K562 (cell line): ENCODE measurements around the gene USP37. TPM values are rescaled to one million over a fixed set of nuclear protein-coding genes. Genes with fewer than 3 reads are reported as not detected.

Experiments used
- BHLHE40 ChIP-seq: IDR thresholded peaks from 2 replicates; pipeline ENCODE4 v1.6.1; 2011; ENCODE audit warnings: low read length, improper control_type of control experiment
- BRD4 ChIP-seq: fragments of 200-600 bp; sonication (generic); IDR thresholded peaks from 2 replicates; pipeline ENCODE4 v1.6.1; 2017; ENCODE audit warnings: inconsistent platforms
- BRD9 ChIP-seq: fragments of 450-650 bp; IDR thresholded peaks from 2 replicates; pipeline ENCODE4 v1.6.1; 2018; ENCODE audit warnings: low read depth; ENCODE audit not compliant: partially characterized antibody
- CHCHD3 ChIP-seq: fragments of 250-450 bp; sonication (Bioruptor Pico); IDR thresholded peaks from 2 replicates; pipeline ENCODE4 v2.1.2; 2022; ENCODE audit warnings: mild to moderate bottlenecking
- FIP1L1 ChIP-seq: fragments of 200-400 bp; formaldehyde crosslinking; IDR thresholded peaks from 2 replicates; pipeline ENCODE4 v1.6.1; 2018; ENCODE audit warnings: mild to moderate bottlenecking, low read depth, low read length; ENCODE audit not compliant: poor library complexity, severe bottlenecking
- FOSL1 ChIP-seq: fragments of 200-800 bp; sonication (Bioruptor generic); conservative IDR thresholded peaks from 2 replicates; pipeline ENCODE4 v1.6.1; 2016; ENCODE audit warnings: missing genetic modification characterization, missing compliant biosample characterization
- HMBOX1 ChIP-seq: sonication (generic); IDR thresholded peaks from 2 replicates; pipeline ENCODE4 v1.6.1; 2016
- ID3 ChIP-seq, 2 experiments: fragments of 250-450 bp in 1 of 2; fragments of 450-650 bp in 1 of 2; sonication (Bioruptor Pico) in 1 of 2; IDR thresholded peaks; 2 replicates each; pipeline versions ENCODE4 v1.6.1 to v1.8.0; 2016 to 2021; ENCODE audit warnings: mild to moderate bottlenecking in 2 of 2, moderate library complexity in 2 of 2, missing compliant biosample characterization in 1 of 2, missing genetic modification characterization in 1 of 2
- MLX ChIP-seq, 2 experiments: fragments of 450-650 bp in 1 of 2; sonication (generic) in 1 of 2; formaldehyde crosslinking; conservative IDR thresholded peaks; 2 replicates each; pipeline versions ENCODE4 v1.4.0 to v1.8.1; 2020 to 2022; ENCODE audit warnings: mild to moderate bottlenecking in 1 of 2, missing genetic modification reagents in 1 of 2
- MYNN ChIP-seq, 2 experiments: sonication (generic); formaldehyde crosslinking in 1 of 2; IDR thresholded peaks; 2 replicates each; pipeline versions ENCODE4 v1.5.0 to v1.6.1; 2016 to 2020; ENCODE audit warnings: antibody characterized with exemption in 1 of 2, missing genetic modification reagents in 1 of 2
- OTX1 ChIP-seq: fragments of 450-650 bp; formaldehyde crosslinking; IDR thresholded peaks from 2 replicates; pipeline ENCODE4 v1.4.0; 2022; ENCODE audit warnings: mild to moderate bottlenecking
- RHOXF2B ChIP-seq: fragments of 250-450 bp; sonication (Bioruptor Pico); conservative IDR thresholded peaks from 2 replicates; pipeline ENCODE4 v1.5.1; 2021
- TEAD1 ChIP-seq, 2 experiments: fragments of 450-650 bp in 1 of 2; sonication (generic) in 1 of 2; formaldehyde crosslinking; IDR thresholded peaks; 2 replicates each; pipeline versions ENCODE4 v1.4.0 to v1.8.0; 2020 to 2022; ENCODE audit warnings: mild to moderate bottlenecking in 2 of 2, missing genetic modification reagents in 1 of 2
- XRCC5 ChIP-seq: fragments of 200-400 bp; formaldehyde crosslinking; IDR thresholded peaks from 2 replicates; pipeline ENCODE4 v1.6.1; 2017; ENCODE audit warnings: low read depth, mild to moderate bottlenecking, low read length
- ZNF212 ChIP-seq: fragments of 450-650 bp; formaldehyde crosslinking; IDR thresholded peaks from 2 replicates; pipeline ENCODE4 v1.4.0; 2020; ENCODE audit warnings: mild to moderate bottlenecking
- ZNF407 ChIP-seq: fragments of 450-650 bp; IDR thresholded peaks from 2 replicates; pipeline ENCODE4 v1.6.1; 2016; ENCODE audit warnings: low read depth
- polyA plus RNA-seq, 8 experiments: library from polyadenylated mRNA; depleted of rRNA in 4 of 8; stranded (reverse) in 5 of 8; unstranded in 3 of 8; fragments of >200 nt; fragmentation: Nextera tagmentation in 2 of 8; fragmentation: Illumina TruSeq in 1 of 8; extraction: Ambion mirVana in 2 of 8; extraction: Trizol in 1 of 8; gene quantifications; 2 replicates each; pipeline versions ENCODE4 v1.2.1 to v1.2.3, GENCODE V29; 2011 to 2014; ENCODE audit warnings: inconsistent platforms in 1 of 8, missing spikeins in 1 of 8
- total RNA-seq, 7 experiments: library from RNA; depleted of rRNA in 6 of 7; stranded (reverse); fragments of >200 nt in 6 of 7; fragmentation: Illumina TruSeq in 2 of 7; extraction: Trizol in 2 of 7; gene quantifications; 2 replicates each; pipeline versions ENCODE4 v1.2.1 to v1.2.3, GENCODE V29; 2011 to 2021; ENCODE audit warnings: low replicate concordance in 1 of 7

USP37 gene
- total and polyA plus RNA-seq, 9 of the 15 experiments (the other 6 are each of a cell fraction or from before 2014, with no cell fraction given) = 2.0 to 14.2 (median 8.5) TPM

GRCh38 chr2:218406209-218406948 is 161.8 kb downstream of the USP37 start (continued):
- TF ChIP-seq ZNF407 (no peak), RHOXF2B (0 out of 2 replicates have a peak, but pooled peaks have one; percentile 56), BHLHE40 (peak; percentile 37; the same call in 1 of the 2 replicates), ID3 (CRISPR knock-in tag; IDR thresholded peaks at IDR 0.05) (no peak), ID3 (tag; IDR thresholded peaks at IDR 0.05) (no peak), MLX (CRISPR knock-in tag; conservative IDR thresholded peaks at IDR 0.05) (0 out of 4 replicates have a peak, but pooled peaks of 1 of the 2 experiments have one; percentile 60), FIP1L1 (peak; percentile 47), HMBOX1 (no peak), CHCHD3 (CRISPR knock-in tag) (no peak), ZNF212 (CRISPR knock-in tag) (peak; percentile 39; the same call in 1 of the 2 replicates), XRCC5 (0 out of 2 replicates have a peak, but pooled peaks have one; percentile 33), MYNN (IDR thresholded peaks at IDR 0.05) (peak; percentile 4; the same call in 1 of the 2 replicates), MYNN (CRISPR knock-in tag; IDR thresholded peaks at IDR 0.05) (no peak), BRD9 (peak; percentile 83), BRD4 (no peak), TEAD1 (CRISPR knock-in tag; IDR thresholded peaks at IDR 0.05) (peak in 1 of 2 experiments; percentile 88; a peak in 2 of 4 replicates), OTX1 (peak; percentile 82; the same call in 1 of the 2 replicates), FOSL1 (no peak)
